ENCODE results near the gene KDM5B. TPM values are rescaled to one million over a fixed set of nuclear protein-coding genes. Genes with fewer than 3 reads are reported as not detected.

KDM5B gene
- total RNA-seq, 1 experiment from 2014 or later = 71.2 TPM

- no peaks in the 10 kb centered on the region for H3K36me3 ChIP-seq (ENCODE audit: insufficient read depth, low read length, poor library complexity, severe bottlenecking)
- POLR2A ChIA-PET (ENCODE audit: low non-redundant PET) = no interaction called here
- TF ChIP-seq EZH2 (IDR thresholded peaks at IDR 0.05; ENCODE audit: borderline replicate concordance, low read depth, low read length, poor library complexity, severe bottlenecking) = no peak
- no peak for TF ChIP-seq CTCF (conservative IDR thresholded peaks at IDR 0.05; ENCODE audit: low read depth, low read length)
- H3K4me3 ChIP-seq (ENCODE audit: low read depth, low read length, poor library complexity, severe bottlenecking) = no peak overlapping the region
- CTCF ChIA-PET = interaction anchor here (1.2 kb wide), 1 partner anchor 38 kb away, joined by 10 read pairs; no protein-coding TSS in a partner anchor
- no TSS peak for BruUV-seq (replicated peaks)
- no peak overlapping the region for H3K27ac ChIP-seq (ENCODE audit: low read depth, low read length, poor library complexity, severe bottlenecking)
- H3K9me3 ChIP-seq (ENCODE audit: low read depth, low read length, poor library complexity, severe bottlenecking) = no peaks in the 10 kb centered on the region
- H3K27me3 ChIP-seq (replicated peaks; ENCODE audit: insufficient read depth, low read depth, low read length, poor library complexity) = peaks cover 48% of the 10 kb centered on the region
- no peaks in the 10 kb centered on the region for H3K4me1 ChIP-seq (ENCODE audit: insufficient read depth, low read length, poor library complexity, severe bottlenecking)
- intact Hi-C loops (cut with micrococcal nuclease; ENCODE audit: unreplicated experiment) = no loop called here
- DNase-seq (ENCODE audit: low spot score) = no peak
Measured at GRCh38 chr1:202681736-202682420, 126.3 kb downstream of the KDM5B start.

- no peaks in the 10 kb centered on the region for H3K4me1 ChIP-seq (ENCODE audit: insufficient read depth, low read length, poor library complexity, severe bottlenecking)
- DNase-seq (ENCODE audit: low spot score) = no peak
- no peak overlapping the region for H3K4me3 ChIP-seq (ENCODE audit: low read depth, low read length, poor library complexity, severe bottlenecking)
- intact Hi-C loops (cut with micrococcal nuclease; ENCODE audit: unreplicated experiment) = no loop called here
- ChIA-PET CTCF (interaction anchor here (1.2 kb wide), 1 partner anchor 39 kb away, joined by 10 read pairs; no protein-coding TSS in a partner anchor), POLR2A (ENCODE audit: low non-redundant PET) (no interaction called here)
- H3K9me3 ChIP-seq (ENCODE audit: low read depth, low read length, poor library complexity, severe bottlenecking) = no peaks in the 10 kb centered on the region
- no TSS peak for BruUV-seq (replicated peaks)
- no peak for TF ChIP-seq EZH2 (IDR thresholded peaks at IDR 0.05; ENCODE audit: borderline replicate concordance, low read depth, low read length, poor library complexity, severe bottlenecking)
- no peaks in the 10 kb centered on the region for H3K36me3 ChIP-seq (ENCODE audit: insufficient read depth, low read length, poor library complexity, severe bottlenecking)
- peaks cover 37% of the 10 kb centered on the region for H3K27me3 ChIP-seq (replicated peaks; ENCODE audit: insufficient read depth, low read depth, low read length, poor library complexity)
- no peak overlapping the region for H3K27ac ChIP-seq (ENCODE audit: low read depth, low read length, poor library complexity, severe bottlenecking)
Measured at GRCh38 chr1:202680586-202681352, 127.5 kb downstream of the KDM5B start.

- Histone ChIP-seq H3K4me3 (ENCODE audit: low read depth, low read length, poor library complexity, severe bottlenecking) (no peak overlapping the region), H3K4me1 (ENCODE audit: insufficient read depth, low read length, poor library complexity, severe bottlenecking) (no peaks in the 10 kb centered on the region), H3K27me3 (replicated peaks; ENCODE audit: insufficient read depth, low read depth, low read length, poor library complexity) (peaks cover 26% of the 10 kb centered on the region), H3K36me3 (ENCODE audit: insufficient read depth, low read length, poor library complexity, severe bottlenecking) (no peaks in the 10 kb centered on the region), H3K9me3 (ENCODE audit: low read depth, low read length, poor library complexity, severe bottlenecking) (no peaks in the 10 kb centered on the region), H3K27ac (ENCODE audit: low read depth, low read length, poor library complexity, severe bottlenecking) (no peak overlapping the region)
- ChIA-PET CTCF (interaction anchor here (0.6 kb wide), 1 partner anchor 40 kb away, joined by 4 read pairs; no protein-coding TSS in a partner anchor), POLR2A (ENCODE audit: low non-redundant PET) (no interaction called here)
- intact Hi-C loops (cut with micrococcal nuclease; ENCODE audit: unreplicated experiment) = no loop called here
- no TSS peak for BruUV-seq (replicated peaks)
- TF ChIP-seq EZH2 (IDR thresholded peaks at IDR 0.05; ENCODE audit: borderline replicate concordance, low read depth, low read length, poor library complexity, severe bottlenecking) (no peak), CTCF (conservative IDR thresholded peaks at IDR 0.05; ENCODE audit: low read depth, low read length) (no peak)
- no peak for DNase-seq (ENCODE audit: low spot score)
Measured at GRCh38 chr1:202679406-202680177, 128.6 kb downstream of the KDM5B start.
